Dedifferentiated amniotic fluid mesenchymal stem cell (primary cell): ENCODE measurements around the gene TOR3A.
"Not testable (repeated sequence)": the region's sequence is repeated elsewhere in the genome, so short reads cannot be mapped to it uniquely, and the experiment has no call there.

Source experiments
- DNase-seq: peaks from one replicate; pipeline ENCODE4 v3.0.0-alpha.2; 2016; ENCODE audit errors: extremely low spot score

Gene TOR3A

DNA sequence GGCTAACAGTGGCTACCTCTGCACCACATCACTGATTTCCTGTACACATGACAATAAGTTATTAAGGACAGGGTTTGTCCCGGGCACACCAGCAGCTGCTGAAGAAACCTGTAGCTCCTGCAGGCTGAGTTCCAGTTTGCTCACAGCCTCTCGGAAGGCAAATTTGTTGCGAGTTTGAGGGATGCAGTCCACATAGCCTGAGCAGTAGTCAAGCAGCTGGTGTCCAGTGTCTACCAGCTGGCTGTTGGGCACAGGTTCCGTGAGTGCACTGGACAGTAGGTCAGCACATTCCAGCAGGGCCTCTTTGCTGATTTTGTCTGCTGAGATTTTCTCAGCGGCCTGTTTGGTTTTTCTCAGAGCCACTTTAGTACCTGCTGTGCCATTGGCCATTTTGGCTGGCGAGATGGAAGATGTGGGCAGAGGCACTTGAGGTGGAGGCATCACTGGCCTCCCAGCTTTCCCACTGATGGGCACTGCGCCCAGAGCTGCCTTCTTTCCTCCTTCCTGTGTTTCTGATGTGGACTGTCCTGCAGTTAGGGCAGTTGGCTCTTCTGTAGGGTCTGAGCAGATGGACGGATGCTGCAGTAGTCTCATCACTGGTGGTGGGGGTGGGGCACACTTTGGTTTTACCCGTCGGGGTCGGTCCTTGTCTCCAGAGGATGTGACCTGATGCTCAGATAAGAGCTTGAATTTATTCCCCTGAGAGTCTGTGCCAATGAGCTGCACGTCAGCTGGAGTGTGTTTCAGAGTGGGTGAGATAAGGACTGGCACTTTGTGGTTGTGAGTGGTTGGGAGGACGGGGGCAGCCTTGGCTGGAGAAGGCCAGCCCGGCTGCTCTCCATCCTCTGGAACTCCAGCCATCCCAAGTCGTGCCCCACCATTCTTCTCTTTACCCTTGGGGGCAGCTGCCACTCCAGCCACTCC, 26.1 kb downstream of the TOR3A start:
- DNase-seq, result no peak

DNA sequence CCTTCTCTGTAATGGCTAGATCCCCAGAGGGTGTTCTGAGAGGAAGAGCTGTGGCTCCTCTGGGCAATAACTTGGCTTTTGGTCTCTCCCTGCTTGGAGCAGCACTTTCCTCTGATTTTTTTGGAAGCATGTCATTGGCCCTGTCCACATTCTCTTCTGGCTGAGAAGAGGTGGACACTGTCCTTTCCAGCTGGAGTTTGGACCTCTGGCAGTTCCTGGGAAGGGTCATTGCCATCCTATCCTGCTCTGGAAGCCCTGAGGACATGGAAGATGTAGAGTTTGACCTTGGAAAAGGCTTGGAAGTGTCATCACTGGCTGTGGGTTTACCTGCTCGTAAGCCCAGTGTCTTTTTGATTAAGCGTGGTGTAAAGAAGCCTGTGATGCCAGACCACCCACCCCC, 26.8 kb downstream of the TOR3A start:
- no peak for DNase-seq

DNA sequence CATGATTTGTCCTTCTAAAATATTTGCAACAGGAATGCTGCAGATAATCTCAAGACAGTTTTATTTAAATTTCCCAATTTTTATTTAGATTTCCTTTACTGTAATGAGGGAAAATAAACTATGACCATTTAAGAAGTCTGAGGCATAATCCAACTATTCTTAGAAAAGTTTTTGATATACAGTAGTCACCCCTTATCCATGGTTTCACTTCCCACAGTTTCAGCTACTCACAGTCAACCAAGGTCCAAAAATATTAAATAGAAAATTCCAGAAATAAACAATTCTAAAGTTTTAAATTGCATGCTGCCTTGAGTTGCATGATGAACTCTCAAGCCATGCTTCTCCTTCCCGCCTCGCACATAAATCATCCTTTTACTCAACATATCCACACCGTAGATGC, 33.3 kb downstream of the TOR3A start:
- no peak for DNase-seq

DNA sequence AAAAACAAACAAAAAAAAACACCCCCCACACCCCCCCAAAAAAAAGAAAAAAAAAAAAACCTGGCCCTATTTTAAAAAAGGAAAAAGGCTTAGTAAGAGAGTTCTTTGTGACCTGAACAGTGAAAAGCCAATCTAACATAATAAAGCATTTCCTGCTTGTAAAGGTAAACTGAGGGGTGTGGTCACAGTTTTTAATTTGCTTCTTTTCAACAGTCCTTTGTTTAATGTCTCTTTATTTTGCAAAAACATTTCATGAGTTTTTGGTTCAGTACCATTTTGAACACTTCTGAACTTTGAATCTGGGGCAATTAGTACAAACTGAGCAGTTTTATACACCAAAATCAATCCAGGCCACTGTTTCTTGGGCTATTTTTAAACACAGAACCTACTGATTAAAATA, 37.6 kb downstream of the TOR3A start:
- no peak for DNase-seq

DNA sequence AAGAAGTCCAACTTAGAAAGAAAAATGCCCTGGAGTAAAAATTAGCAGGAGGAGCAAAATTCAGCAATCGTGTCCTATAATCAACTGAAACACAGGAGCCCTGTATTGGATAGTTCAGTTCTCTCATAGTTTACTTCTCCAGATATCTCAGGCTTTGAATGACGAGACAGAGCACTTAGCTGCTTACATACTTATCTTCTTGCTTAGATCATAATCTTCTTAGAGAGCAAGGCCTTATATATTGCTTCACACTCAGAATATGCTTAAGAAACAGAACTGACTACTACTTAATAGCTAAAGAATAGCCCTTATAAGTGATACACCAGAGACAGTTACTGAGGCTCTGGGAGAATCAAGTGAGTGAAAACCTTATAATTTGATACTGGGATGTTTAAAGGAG, 38.9 kb downstream of the TOR3A start:
- DNase-seq, result no peak

DNA sequence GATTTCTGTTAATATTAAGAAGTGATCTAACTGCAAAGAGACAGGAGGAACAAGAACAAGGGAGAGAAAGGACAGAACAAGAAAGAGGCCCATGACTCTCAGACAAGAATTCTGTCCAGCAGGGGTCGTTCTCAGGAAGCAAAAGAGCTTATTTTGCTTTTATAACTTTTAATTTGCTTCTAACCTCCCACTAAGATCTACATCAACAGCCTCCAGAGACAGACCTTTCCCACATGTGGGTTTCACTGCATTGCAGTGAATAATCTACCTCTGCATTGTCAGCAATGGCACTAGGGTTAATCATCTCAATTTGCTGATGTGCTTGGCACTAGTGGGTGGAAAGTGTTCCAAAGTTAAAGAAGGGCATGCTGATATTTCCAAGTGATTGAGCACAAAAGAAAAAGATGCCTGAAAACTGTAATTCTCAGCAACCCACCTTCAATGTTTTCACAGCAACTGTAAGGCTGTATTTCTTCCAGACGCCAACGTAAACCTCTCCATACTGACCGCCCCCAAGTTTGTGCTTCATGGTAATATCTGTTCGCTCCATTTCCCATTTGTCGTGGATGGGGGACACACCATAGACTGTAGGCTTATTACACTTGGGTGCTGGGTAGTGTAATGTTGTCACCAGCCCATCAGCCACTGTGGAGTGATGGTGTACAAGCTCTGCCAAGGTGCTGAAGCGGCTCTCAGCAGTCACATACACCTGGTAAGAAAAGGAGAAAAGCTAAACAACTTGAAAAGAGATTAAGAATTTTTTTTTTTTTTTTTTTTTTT, 39.5 kb downstream of the TOR3A start:
- peak; percentile 56 for DNase-seq

DNA sequence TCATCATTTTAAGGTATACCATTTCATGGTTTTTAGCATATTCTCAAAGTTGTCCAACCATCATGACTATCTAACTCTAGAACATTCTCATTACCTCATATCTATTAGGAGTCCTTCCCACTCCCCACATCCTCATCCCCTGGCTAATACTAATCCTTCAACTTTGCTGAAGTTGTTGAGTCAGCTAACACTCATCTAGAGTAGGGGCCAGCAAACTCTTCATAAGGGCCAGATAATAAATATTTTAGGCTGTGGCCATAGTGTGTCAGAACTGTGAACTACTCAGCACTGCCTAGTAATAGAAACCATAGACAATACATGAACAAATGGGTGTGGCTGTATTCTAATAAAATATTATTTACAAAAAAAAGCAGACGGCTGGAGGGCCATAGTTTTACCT, 43.0 kb downstream of the TOR3A start:
- DNase-seq, result no peak

DNA sequence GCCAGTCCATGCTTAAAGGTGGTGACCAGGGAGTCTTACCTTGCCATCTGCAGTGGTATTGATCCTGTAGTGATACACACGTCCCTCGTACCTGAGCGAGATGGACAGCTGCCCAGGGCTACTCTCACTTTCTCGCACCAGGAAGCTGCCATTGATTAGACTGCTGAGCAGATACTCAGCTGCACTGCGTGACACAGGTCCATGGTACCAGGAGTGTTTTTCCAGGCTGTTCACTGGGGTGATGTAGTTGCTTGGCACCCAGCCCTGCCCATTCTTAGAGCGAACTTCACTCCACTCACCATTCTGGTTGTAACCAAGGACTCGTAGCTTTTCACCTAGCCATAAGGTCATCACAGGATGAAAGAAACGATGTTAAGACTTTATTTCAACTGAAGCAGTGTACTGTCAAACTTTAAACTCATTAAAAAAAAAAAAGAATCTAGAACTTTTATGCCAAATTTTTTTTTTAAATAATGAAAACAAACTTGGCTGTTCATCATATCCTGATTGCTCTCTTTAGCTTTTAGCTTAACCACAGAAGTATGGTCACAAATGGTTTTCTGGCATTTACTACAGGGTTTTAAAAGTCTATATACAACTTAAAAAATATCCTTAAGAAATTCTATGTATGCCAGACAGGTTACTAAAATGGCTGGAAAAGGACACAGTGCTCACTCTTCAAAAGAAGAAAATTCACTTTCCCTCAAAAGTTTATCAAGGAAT, 44.6 kb downstream of the TOR3A start:
- DNase-seq, result no peak

DNA sequence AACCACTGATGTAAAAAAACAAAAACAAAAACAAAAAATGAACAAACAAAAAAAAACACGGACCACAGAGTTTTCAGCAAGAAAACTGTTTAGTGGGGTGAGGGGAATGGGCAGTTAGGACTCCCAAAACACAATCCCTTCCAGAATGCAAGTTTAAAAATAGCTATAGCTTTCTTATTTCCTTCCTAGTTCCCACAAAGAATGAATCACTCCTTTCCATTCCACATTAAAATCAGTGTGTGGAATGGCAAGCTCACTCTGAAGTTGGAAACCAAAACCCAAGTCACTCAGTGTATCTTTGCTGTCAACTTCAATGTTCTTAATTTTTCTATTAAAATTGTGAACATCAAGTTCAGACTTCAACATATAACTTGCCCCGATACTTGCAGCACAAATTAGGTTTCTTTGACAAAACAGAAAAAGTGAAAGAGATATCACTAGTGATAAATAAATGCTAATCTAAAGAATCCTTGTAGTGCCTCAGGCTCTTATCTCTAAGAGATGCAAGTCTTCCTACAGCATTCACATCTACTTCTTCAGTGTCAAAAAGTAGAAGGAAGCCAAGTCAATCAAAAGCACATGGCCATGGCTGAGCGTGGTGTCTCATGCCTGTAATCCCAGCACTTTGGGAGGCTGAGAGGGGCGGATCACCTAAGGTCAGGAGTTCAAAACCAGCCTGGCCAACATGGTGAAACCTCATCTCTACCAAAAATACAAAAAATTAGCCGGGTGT, 45.5 kb downstream of the TOR3A start:
- peak; percentile 49 for DNase-seq

DNA sequence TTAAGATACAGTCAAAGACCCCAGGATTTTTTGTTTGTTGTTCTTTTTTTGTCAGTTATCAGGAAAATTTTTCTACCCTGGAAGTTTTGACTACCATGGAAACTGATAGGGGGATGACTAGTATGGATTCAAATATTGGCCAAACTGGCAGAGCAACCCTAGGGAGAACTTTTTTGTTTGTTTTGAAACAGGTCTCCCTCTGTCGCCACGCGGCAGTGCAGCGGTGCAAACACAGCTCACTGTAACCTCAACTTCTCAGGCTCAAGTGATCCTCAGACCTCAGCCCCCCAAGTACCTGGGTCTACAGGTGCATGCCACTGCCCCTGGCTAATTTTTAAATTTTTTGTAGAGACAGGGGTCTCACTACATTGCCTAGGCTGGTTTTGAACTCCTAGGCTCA, 46.6 kb downstream of the TOR3A start:
- no peak for DNase-seq

DNA sequence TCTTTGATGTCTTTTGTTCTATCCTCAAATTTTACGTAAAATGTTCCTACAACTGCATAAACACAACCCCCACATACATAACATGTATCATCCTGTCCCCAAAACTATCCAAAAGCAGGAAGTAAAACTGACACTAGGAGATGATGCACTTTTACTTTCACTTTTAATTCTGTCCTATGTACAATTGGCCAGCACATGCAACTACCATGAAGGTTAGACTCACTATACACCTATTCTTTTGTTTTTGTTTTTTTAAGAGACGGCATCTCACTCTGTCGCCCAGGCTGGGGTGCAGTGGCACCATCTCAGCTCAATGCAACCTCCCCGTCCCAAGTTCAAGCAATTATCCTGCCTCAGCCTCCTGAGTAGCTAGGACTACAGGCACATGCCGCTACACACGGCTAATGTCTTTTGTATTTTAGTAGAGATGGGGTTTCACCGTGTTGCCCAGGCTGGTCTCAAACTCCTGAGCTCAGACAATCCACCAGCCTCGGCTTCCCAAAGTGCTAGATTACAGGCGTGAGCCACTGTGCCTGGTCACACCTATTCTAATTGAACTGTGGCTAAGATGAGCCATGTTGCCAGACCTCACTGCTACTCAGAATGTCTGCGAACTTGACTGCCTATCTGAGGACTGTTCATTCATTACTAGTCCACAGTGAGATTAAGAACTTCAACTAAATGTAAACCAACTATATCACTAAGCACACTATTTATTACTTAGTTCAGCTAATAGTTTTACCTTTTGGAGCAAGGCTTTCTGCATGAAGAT, 48.0 kb downstream of the TOR3A start:
- DNase-seq, result no peak

DNA sequence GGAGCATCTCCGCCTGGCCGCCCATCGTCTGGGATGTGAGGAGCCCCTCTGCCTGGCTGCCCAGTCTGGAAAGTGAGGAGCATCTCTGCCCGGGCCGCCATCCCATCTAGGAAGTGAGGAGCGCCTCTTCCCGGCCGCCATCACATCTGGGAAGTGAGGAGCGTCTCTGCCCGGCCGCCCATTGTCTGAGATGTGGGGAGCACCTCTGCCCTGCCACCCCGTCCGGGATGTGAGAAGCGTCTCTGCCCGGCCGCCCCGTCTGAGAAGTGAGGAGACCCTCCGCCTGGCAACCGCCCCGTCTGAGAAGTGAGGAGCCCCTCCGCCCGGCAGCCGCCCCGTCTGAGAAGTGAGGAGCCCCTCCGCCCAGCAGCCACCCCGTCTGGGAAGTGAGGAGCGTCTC, 53.3 kb downstream of the TOR3A start:
- DNase-seq, result not testable (repeated sequence)

DNA sequence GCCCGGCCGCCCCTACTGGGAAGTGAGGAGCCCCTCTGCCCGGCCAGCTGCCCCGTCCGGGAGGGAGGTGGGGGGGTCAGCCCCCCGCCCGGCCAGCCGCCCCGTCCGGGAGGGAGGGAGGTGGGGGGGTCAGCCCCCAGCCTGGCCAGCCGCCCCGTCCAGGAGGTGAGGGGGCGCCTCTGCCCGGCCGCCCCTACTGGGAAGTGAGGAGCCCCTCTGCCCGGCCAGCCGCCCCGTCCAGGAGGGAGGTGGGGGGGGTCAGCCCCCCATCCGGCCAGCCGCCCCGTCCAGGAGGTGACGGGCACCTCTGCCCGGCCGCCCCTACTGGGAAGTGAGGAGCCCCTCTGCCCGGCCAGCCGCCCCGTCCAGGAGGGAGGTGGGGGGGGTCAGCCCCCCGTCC, 53.8 kb downstream of the TOR3A start:
- DNase-seq, result not testable (repeated sequence)

DNA sequence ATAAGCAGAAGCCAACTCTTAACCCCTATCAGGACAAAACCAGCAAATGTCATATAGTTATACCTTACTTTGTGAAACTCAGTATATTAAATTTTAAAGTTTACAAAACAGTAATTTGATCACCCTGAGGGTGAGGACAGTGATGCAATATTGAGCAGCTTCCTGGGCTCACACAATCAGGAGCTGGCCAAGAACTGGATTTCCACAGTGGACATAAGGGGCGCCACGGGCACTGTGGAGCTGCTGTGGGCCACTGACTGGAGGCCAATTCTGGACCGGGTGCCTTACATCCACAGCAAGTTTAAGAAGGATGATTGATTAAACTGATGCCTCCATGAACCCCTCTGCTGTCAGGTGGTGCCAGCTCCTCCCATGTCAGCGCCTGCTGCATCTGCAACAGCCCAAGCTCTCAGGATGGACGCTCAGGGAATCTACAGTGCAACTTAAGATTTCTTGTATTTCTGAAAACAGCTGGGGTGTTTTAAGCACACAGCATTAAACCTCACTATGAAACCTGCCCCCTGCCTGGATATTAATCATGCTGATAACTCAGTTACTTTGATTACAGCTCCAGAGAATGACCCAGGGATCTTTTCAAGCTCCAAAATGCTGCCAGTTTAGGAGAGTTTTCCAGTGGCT, 55.9 kb downstream of the TOR3A start:
- no peak for DNase-seq

DNA sequence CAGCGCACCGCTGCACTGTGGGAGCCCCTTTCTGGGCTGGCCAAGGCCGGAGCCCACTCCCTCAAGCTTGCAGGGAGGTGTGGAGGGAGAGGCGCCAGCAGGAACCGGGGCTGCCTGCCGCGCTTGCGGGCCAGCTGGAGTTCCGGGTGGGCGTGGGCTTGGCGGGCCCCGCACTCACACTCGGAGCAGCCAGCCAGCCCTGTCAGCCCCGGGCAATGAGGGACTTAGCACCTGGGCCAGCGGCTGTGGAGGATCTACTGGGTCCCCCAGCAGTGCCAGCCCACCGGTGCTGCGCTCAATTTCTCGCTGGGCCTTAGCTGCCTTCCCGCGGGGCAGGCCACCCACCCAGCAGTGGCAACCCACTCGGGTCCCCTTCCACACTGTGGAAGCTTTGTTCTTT, 56.9 kb downstream of the TOR3A start:
- not testable (repeated sequence) for DNase-seq

DNA sequence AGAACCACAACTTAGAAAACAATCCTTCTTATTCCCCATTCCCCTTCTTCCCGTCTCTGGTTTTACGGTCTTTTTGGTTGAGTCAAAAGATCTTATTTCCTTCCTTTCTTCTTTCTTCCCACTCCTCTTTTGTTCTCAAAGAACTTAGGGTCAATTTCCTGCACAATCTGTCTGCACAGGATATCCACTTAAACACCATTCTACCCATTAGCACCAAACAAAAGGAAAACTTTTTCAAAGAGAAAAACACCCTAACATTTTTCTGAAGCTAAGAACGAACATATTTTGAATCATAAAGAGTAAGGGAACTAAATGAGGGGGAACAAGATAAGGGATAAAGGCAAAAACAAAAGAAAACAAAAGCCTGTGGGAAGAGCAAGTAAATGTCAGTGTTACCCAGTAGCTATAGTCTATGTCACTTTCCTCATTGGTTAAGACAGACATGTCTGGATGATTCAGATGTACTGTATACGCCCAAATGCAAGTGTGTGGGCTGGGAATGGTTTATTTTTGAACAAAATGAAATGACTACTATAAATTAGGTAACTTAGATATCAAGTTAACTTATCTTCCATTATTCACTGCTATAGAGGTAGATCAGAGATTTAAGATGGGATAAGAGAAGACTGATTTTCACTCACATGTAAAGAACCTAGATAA, 59.9 kb downstream of the TOR3A start:
- DNase-seq, result peak; percentile 65

DNA sequence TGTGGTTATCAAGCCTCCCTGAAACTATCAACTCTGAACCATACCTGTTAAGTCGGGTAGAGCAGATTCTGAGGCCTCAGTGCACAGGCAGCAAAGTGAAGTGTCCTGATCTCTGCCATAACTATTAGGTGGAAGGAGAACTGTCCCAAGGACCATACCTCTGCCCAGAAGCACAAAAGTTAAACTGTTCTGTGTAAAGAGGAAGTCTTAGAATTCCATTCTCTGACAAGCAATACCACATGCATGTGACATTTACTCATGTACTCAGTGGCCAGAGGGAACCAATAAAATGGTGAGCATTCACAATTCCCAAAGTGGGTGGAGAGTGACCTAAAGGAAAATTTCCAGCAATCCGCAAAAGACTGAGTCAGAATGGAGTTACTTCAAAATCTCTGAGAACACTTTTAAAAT, 61.0 kb downstream of the TOR3A start:
- DNase-seq, result peak; percentile 97

DNA sequence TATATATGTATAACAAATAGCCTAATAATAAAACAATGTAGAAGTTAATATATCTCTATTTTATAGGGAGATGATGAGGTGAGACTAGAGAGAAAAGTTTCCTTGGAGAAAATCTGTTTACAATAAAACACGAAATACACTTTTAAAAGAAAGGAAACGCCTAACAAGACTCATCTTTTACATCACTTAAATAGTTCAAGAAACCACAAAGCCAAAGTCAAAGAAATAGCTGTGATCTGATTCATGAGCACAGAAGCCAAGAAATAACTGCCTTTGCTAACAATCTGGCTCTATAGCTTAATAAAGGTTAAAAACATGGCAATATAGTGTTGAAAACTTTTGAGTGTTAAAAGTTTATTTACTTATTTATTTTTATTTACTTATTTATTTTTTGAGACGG, 61.5 kb downstream of the TOR3A start:
- peak; percentile 96 for DNase-seq

DNA sequence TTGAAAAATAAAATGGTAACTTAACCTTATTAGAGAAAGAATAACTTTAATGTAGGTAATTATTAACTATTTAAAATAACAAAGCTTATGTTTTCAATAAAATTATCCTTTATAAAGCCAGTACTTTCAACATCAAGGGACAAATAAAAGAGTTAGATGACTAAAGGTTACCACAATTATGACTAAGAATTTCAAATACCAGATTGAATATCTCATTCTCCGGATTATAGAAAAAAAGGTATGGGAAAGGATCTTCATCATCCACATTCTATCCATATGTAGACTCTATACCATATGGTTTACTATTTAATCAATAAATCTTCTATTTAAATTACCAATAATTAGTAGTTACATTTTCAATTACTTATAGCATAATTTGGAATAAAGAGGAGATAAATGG, 62.8 kb downstream of the TOR3A start:
- DNase-seq, result no peak

DNA sequence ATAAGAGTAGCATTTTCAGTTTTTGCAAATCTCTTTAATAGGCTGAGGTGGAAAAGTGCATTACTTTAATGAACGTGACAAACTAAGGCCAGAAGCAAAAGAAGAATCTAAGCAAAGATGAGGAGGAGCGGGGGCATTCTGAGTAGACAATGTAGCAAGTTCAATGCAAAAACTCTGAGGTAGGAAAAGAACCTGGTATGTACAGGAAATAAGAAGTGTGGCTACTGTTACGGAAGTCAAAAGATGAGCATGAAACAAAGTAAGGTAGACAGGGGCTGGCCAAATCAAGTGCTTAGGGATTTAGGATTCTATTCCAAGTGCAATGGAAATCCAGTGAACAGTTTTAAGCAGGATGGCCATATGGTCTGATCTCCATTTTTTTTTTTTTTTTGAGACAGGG, 63.7 kb downstream of the TOR3A start:
- no peak for DNase-seq
